ENCODE data around the gene FBLN7.
A peak's percentile ranks its signal among the peaks of the same experiment; 100 is the strongest.

FBLN7 gene

GRCh38 chr2:112140899-112141625 lies 2.9 kb downstream of the FBLN7 start:
- no peak overlapping the region; the same call in 1 of the 2 replicates for H3K4me3 ChIP-seq (ENCODE audit: low read depth, low read length)
- no peaks in the 10 kb centered on the region; the same call in 1 of the 2 replicates for H3K36me3 ChIP-seq (ENCODE audit: insufficient read depth, low read length)
- H2AFZ ChIP-seq (ENCODE audit: low read length, unreplicated experiment): no peak overlapping the region
- peaks cover 9% of the 10 kb centered on the region for H3K79me2 ChIP-seq (ENCODE audit: control insufficient read depth, insufficient read depth, low read length, unreplicated experiment)
- H3K4me1 ChIP-seq (ENCODE audit: control insufficient read depth, insufficient read depth, low read length, unreplicated experiment): peaks cover 10% of the 10 kb centered on the region
- no peak overlapping the region for H3K27ac ChIP-seq (ENCODE audit: low read depth, low read length)
- H3K27me3 ChIP-seq (ENCODE audit: insufficient read depth, low read length): no peaks in the 10 kb centered on the region

GRCh38 chr2:112141626-112142007 lies 3.4 kb downstream of the FBLN7 start:
- H3K27me3 ChIP-seq (ENCODE audit: insufficient read depth, low read length): no peaks in the 10 kb centered on the region
- H3K36me3 ChIP-seq (ENCODE audit: insufficient read depth, low read length): no peaks in the 10 kb centered on the region; the same call in 1 of the 2 replicates
- peaks cover 11% of the 10 kb centered on the region for H3K4me1 ChIP-seq (ENCODE audit: control insufficient read depth, insufficient read depth, low read length, unreplicated experiment)
- peaks cover 9% of the 10 kb centered on the region for H3K79me2 ChIP-seq (ENCODE audit: control insufficient read depth, insufficient read depth, low read length, unreplicated experiment)
- no peak overlapping the region for H2AFZ ChIP-seq (ENCODE audit: low read length, unreplicated experiment)
- H3K4me3 ChIP-seq (ENCODE audit: low read depth, low read length): no peak overlapping the region
- no peak overlapping the region for H3K27ac ChIP-seq (ENCODE audit: low read depth, low read length)

DNA sequence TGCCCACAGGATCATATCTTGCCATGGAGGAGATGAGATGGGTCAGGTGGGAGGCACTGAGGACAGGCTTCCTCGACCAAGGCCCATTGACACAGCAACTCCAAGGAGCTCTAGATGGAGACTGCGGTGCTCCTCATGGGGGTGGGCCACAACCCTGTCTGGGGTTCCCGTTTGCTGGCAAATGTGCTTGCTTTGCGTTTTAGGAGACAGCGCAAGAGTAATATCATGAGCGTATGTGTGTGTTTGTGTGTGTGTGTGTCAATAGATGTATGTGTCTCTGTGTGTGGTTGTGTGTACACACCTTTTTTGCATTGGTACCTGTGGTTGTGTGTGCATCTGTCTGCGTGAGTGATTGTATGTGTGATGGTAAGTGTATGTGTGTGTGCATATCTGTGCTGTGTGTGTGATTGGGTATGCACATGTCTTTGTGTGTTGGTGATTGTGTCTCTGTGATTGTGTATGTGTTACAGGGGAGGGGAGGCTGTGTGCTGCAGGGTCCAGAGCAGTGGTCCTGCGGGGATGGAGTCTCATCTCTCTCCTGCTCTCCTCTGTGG lies 4.4 kb downstream of the FBLN7 start:
- Histone ChIP-seq H3K79me2 (ENCODE audit: control insufficient read depth, insufficient read depth, low read length, unreplicated experiment) (peaks cover 9% of the 10 kb centered on the region), H3K4me1 (ENCODE audit: control insufficient read depth, insufficient read depth, low read length, unreplicated experiment) (peaks cover 15% of the 10 kb centered on the region), H3K27ac (ENCODE audit: low read depth, low read length) (no peak overlapping the region), H3K36me3 (ENCODE audit: insufficient read depth, low read length) (no peaks in the 10 kb centered on the region; the same call in 1 of the 2 replicates), H3K27me3 (ENCODE audit: insufficient read depth, low read length) (no peaks in the 10 kb centered on the region), H3K4me3 (ENCODE audit: low read depth, low read length) (no peak overlapping the region), H2AFZ (ENCODE audit: low read length, unreplicated experiment) (no peak overlapping the region)

DNA sequence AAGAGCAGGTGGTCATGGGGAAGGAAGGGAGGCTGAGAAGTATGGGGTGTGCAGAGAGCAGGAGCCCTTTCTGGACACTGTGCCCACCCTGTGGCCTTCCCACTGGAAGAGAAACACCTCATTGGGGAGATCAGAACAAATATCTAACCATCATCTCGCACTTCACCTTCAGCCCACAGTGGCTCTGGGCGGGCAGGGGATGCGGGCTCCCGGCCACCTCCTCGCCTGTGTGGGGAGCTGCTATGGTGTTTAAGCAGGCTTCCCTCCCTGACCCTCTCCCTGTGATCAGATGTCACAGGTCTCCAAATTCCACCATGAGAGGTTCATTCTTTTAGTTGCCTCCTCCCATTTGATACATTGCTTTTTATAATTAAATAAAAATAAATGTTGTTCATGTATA lies 5.0 kb downstream of the FBLN7 start:
- Histone ChIP-seq H3K4me1 (ENCODE audit: control insufficient read depth, insufficient read depth, low read length, unreplicated experiment) (peaks cover 19% of the 10 kb centered on the region), H3K4me3 (ENCODE audit: low read depth, low read length) (no peak overlapping the region), H3K27ac (ENCODE audit: low read depth, low read length) (no peak overlapping the region), H3K36me3 (ENCODE audit: insufficient read depth, low read length) (no peaks in the 10 kb centered on the region; the same call in 1 of the 2 replicates), H3K27me3 (ENCODE audit: insufficient read depth, low read length) (no peaks in the 10 kb centered on the region), H2AFZ (ENCODE audit: low read length, unreplicated experiment) (no peak overlapping the region), H3K79me2 (ENCODE audit: control insufficient read depth, insufficient read depth, low read length, unreplicated experiment) (peaks cover 6% of the 10 kb centered on the region)

GRCh38 chr2:112144966-112145365 lies 6.8 kb downstream of the FBLN7 start:
- Histone ChIP-seq H3K27ac (ENCODE audit: low read depth, low read length) (peak overlapping the region; percentile 51), H3K79me2 (ENCODE audit: control insufficient read depth, insufficient read depth, low read length, unreplicated experiment) (peaks cover 13% of the 10 kb centered on the region), H3K4me1 (ENCODE audit: control insufficient read depth, insufficient read depth, low read length, unreplicated experiment) (peaks cover 38% of the 10 kb centered on the region), H3K36me3 (ENCODE audit: insufficient read depth, low read length) (no peaks in the 10 kb centered on the region; the same call in 1 of the 2 replicates), H3K4me3 (ENCODE audit: low read depth, low read length) (no peak overlapping the region), H3K27me3 (ENCODE audit: insufficient read depth, low read length) (no peaks in the 10 kb centered on the region), H2AFZ (ENCODE audit: low read length, unreplicated experiment) (no peak overlapping the region)

GRCh38 chr2:112147382-112148168 lies 9.4 kb downstream of the FBLN7 start:
- Histone ChIP-seq H3K4me3 (ENCODE audit: low read depth, low read length) (peak overlapping the region; percentile 24; the same call in 1 of the 2 replicates), H3K27me3 (ENCODE audit: insufficient read depth, low read length) (no peaks in the 10 kb centered on the region), H3K36me3 (ENCODE audit: insufficient read depth, low read length) (no peaks in the 10 kb centered on the region), H3K27ac (ENCODE audit: low read depth, low read length) (peak overlapping the region; percentile 96), H3K4me1 (ENCODE audit: control insufficient read depth, insufficient read depth, low read length, unreplicated experiment) (peaks cover 52% of the 10 kb centered on the region), H3K79me2 (ENCODE audit: control insufficient read depth, insufficient read depth, low read length, unreplicated experiment) (peaks cover 8% of the 10 kb centered on the region), H2AFZ (ENCODE audit: low read length, unreplicated experiment) (peak overlapping the region; percentile 72)

DNA sequence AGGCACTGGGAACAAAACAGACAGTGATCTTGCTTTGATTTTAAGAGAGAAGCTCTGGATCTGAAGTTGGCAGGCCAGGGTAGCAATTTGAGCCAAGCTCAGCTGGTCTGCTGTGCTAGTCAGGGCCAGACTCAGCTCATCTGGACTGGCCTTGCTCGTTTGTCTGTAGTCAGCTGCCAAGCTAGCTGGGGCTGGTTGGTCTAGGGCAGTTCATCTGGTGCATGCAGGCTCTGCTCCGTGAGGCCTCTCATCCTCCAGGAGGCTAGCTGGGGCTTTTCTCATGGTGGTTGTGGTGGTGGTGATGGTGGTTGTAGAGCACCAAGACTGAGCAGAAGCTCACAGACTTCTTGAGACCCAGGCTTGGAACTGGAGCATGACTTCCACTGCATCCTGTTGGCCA lies 10.3 kb downstream of the FBLN7 start:
- Histone ChIP-seq H3K4me3 (ENCODE audit: low read depth, low read length) (no peak overlapping the region), H3K4me1 (ENCODE audit: control insufficient read depth, insufficient read depth, low read length, unreplicated experiment) (peaks cover 55% of the 10 kb centered on the region), H3K79me2 (ENCODE audit: control insufficient read depth, insufficient read depth, low read length, unreplicated experiment) (peaks cover 8% of the 10 kb centered on the region), H3K36me3 (ENCODE audit: insufficient read depth, low read length) (0 out of 2 replicates have a peak, but pooled peaks cover 2% of the 10 kb centered on the region), H3K27me3 (ENCODE audit: insufficient read depth, low read length) (no peaks in the 10 kb centered on the region), H3K27ac (ENCODE audit: low read depth, low read length) (peak overlapping the region; percentile 96), H2AFZ (ENCODE audit: low read length, unreplicated experiment) (no peak overlapping the region)

- H3K4me3 ChIP-seq (ENCODE audit: low read depth, low read length): no peak overlapping the region
Observed at GRCh38 chr2:112149194-112149593, 11.0 kb downstream of the FBLN7 start.

GRCh38 chr2:112149866-112150435 lies 11.8 kb downstream of the FBLN7 start:
- Histone ChIP-seq H2AFZ (ENCODE audit: low read length, unreplicated experiment) (peak overlapping the region; percentile 12), H3K27ac (ENCODE audit: low read depth, low read length) (peak overlapping the region; percentile 96), H3K4me1 (ENCODE audit: control insufficient read depth, insufficient read depth, low read length, unreplicated experiment) (peaks cover 56% of the 10 kb centered on the region), H3K27me3 (ENCODE audit: insufficient read depth, low read length) (no peaks in the 10 kb centered on the region), H3K36me3 (ENCODE audit: insufficient read depth, low read length) (0 out of 2 replicates have a peak, but pooled peaks cover 6% of the 10 kb centered on the region), H3K4me3 (ENCODE audit: low read depth, low read length) (peak overlapping the region; percentile 16; the same call in 1 of the 2 replicates), H3K79me2 (ENCODE audit: control insufficient read depth, insufficient read depth, low read length, unreplicated experiment) (peaks cover 8% of the 10 kb centered on the region)

More at GRCh38 chr2:112149194-112149593, 11.0 kb downstream of the FBLN7 start:
- Histone ChIP-seq H3K79me2 (ENCODE audit: control insufficient read depth, insufficient read depth, low read length, unreplicated experiment) (peaks cover 8% of the 10 kb centered on the region), H3K4me1 (ENCODE audit: control insufficient read depth, insufficient read depth, low read length, unreplicated experiment) (peaks cover 56% of the 10 kb centered on the region), H2AFZ (ENCODE audit: low read length, unreplicated experiment) (no peak overlapping the region), H3K27ac (ENCODE audit: low read depth, low read length) (peak overlapping the region; percentile 96), H3K27me3 (ENCODE audit: insufficient read depth, low read length) (no peaks in the 10 kb centered on the region), H3K36me3 (ENCODE audit: insufficient read depth, low read length) (0 out of 2 replicates have a peak, but pooled peaks cover 6% of the 10 kb centered on the region)

GRCh38 chr2:112150447-112150846 lies 12.3 kb downstream of the FBLN7 start:
- peak overlapping the region; percentile 21; the same call in 1 of the 2 replicates for H3K4me3 ChIP-seq (ENCODE audit: low read depth, low read length)

More at GRCh38 chr2:112150447-112150846, 12.3 kb downstream of the FBLN7 start:
- Histone ChIP-seq H3K27me3 (ENCODE audit: insufficient read depth, low read length) (no peaks in the 10 kb centered on the region), H3K27ac (ENCODE audit: low read depth, low read length) (peak overlapping the region; percentile 96), H3K79me2 (ENCODE audit: control insufficient read depth, insufficient read depth, low read length, unreplicated experiment) (peaks cover 8% of the 10 kb centered on the region), H3K36me3 (ENCODE audit: insufficient read depth, low read length) (0 out of 2 replicates have a peak, but pooled peaks cover 6% of the 10 kb centered on the region), H2AFZ (ENCODE audit: low read length, unreplicated experiment) (peak overlapping the region; percentile 12), H3K4me1 (ENCODE audit: control insufficient read depth, insufficient read depth, low read length, unreplicated experiment) (peaks cover 56% of the 10 kb centered on the region)

Measured in ACC112 (cell line).